DOHH2 (cell line): ENCODE data around the gene RYR2.

Source experiments
- EZH2phosphoT487 ChIP-seq: fragments of 200-600 bp; sonication (generic); IDR thresholded peaks from 2 replicates; pipeline ENCODE4 v1.6.1; 2017; ENCODE audit warnings: borderline replicate concordance, mild to moderate bottlenecking, antibody characterized with exemption, low read length, moderate library complexity, mixed read lengths
- TF ChIP-seq, protein P1 (sequence below): fragments of 200-600 bp; sonication (generic); IDR thresholded peaks from one replicate; pipeline ENCODE4 v1.5.1; 2014; ENCODE audit warnings: antibody characterized with exemption, mild to moderate bottlenecking, low read depth, low read length; ENCODE audit not compliant: poor library complexity, severe bottlenecking

DNA sequence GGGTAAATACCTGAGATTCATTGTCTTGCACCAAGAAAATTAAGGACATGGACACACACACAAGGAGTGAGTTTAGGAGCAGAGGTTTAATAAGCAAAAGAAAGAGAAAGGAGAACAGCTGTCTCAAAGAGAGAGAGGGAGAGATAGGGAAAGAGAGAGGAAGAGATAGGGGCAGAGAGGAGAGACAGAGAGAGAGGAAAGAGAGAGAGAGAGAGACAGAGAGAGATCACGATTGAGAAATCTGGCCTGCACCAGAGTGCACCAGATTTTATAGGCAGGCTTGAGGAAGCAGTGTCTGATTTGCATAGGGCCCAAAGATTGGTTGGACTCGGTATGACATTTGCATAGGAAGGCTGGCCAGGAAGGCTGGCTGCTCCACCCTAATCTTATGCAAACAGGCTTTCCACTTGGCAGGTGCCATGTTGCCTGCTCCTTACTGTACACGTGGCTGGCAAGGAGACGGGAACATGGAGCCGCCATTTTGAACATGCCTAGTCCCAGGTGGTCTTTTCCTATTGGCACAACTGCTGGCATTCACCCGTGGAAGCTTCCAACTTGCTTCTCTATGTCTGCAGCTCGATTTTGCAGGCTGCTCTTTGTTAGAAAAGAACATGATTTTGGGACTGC is 428.8 kb downstream of the RYR2 start:
- no peak for TF ChIP-seq EZH2phosphoT487
- TF ChIP-seq, protein P1, sequence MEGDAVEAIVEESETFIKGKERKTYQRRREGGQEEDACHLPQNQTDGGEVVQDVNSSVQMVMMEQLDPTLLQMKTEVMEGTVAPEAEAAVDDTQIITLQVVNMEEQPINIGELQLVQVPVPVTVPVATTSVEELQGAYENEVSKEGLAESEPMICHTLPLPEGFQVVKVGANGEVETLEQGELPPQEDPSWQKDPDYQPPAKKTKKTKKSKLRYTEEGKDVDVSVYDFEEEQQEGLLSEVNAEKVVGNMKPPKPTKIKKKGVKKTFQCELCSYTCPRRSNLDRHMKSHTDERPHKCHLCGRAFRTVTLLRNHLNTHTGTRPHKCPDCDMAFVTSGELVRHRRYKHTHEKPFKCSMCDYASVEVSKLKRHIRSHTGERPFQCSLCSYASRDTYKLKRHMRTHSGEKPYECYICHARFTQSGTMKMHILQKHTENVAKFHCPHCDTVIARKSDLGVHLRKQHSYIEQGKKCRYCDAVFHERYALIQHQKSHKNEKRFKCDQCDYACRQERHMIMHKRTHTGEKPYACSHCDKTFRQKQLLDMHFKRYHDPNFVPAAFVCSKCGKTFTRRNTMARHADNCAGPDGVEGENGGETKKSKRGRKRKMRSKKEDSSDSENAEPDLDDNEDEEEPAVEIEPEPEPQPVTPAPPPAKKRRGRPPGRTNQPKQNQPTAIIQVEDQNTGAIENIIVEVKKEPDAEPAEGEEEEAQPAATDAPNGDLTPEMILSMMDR, result no peak
